H1 (cell line): ENCODE results near the gene KHDRBS2. TPM values are rescaled to one million over a fixed set of nuclear protein-coding genes. Genes with fewer than 3 reads are reported as not detected.

ENCODE experiments used
- CTCF ChIA-PET: fragments of 300-600 bp; sonication (Branson Sonifier 250); formaldehyde crosslinking; loops from one replicate; lab custom pipeline; 2021; ENCODE audit not compliant: partially characterized antibody; lab: Charles Lee
- POLR2A ChIA-PET: fragments of 300-600 bp; sonication (Branson Sonifier 250); formaldehyde crosslinking; loops from one replicate; lab custom pipeline; 2021; ENCODE audit warnings: inconsistent platforms; ENCODE audit not compliant: partially characterized antibody; lab: Charles Lee
- DNase-seq, 2 experiments: peaks; one replicate each; pipeline versions ENCODE4 v3.0.0 to v3.0.0-alpha.2; 2010 to 2022; ENCODE audit warnings: low spot score in 2 of 2, low read depth in 1 of 2, mixed read lengths in 1 of 2
- FAIRE-seq: peaks from 2 replicates; lab custom pipeline; 2011; peaks lifted over from hg19 to GRCh38; lab: Jason Lieb, UNC
- H2AFZ ChIP-seq: 2 replicates; pipeline ENCODE4 v1.8.1; 2012; ENCODE audit warnings: low read length, inconsistent platforms
- H2AK5ac ChIP-seq: 2 replicates; pipeline ENCODE4 v1.6.1; 2013; ENCODE audit warnings: low read depth, low read length
- H2BK120ac ChIP-seq: replicated peaks from 2 replicates; pipeline ENCODE3; 2013; ENCODE audit warnings: low read depth, low read length, inconsistent platforms
- H2BK12ac ChIP-seq: 2 replicates; pipeline ENCODE4 v1.6.1; 2013; ENCODE audit warnings: low read depth, low read length
- H2BK15ac ChIP-seq: 2 replicates; pipeline ENCODE4 v1.6.1; 2013; ENCODE audit warnings: low read length
- H2BK20ac ChIP-seq: 2 replicates; pipeline ENCODE4 v1.6.1; 2013; ENCODE audit warnings: low read length
- H2BK5ac ChIP-seq: 2 replicates; pipeline ENCODE4 v1.6.1; 2013; ENCODE audit warnings: low read depth, low read length
- H3K14ac ChIP-seq: 2 replicates; pipeline ENCODE4 v1.6.1; 2013; ENCODE audit warnings: inconsistent platforms; ENCODE audit not compliant: insufficient read length
- H3K18ac ChIP-seq: 2 replicates; pipeline ENCODE4 v1.6.1; 2013; ENCODE audit warnings: low read length; ENCODE audit errors: extremely low read depth
- H3K23ac ChIP-seq: 2 replicates; pipeline ENCODE4 v1.6.1; 2013; ENCODE audit warnings: inconsistent platforms; ENCODE audit not compliant: insufficient read length
- H3K23me2 ChIP-seq: 2 replicates; pipeline ENCODE4 v1.6.1; 2013; ENCODE audit warnings: low read depth, low read length
- H3K27ac ChIP-seq: 2 replicates; pipeline ENCODE4 v1.6.1; 2011; ENCODE audit warnings: low read depth, low read length, inconsistent platforms
- H3K27me3 ChIP-seq, 4 experiments: replicated peaks in 1 of 4; 1 replicate in 1 of 4; 2 replicates in 3 of 4; pipeline versions ENCODE4 v1.6.1 to v1.8.1; 2011 to 2013; ENCODE audit warnings: low read length in 3 of 4, mild to moderate bottlenecking in 3 of 4, inconsistent platforms in 2 of 4, mixed read lengths in 2 of 4, moderate library complexity in 1 of 4; ENCODE audit not compliant: control insufficient read depth in 3 of 4, insufficient read depth in 3 of 4; ENCODE audit errors: extremely low read depth in 1 of 4
- H3K36me3 ChIP-seq, 4 experiments: 2 replicates each; pipeline versions ENCODE4 v1.6.1 to v1.8.1; 2011 to 2013; ENCODE audit warnings: mild to moderate bottlenecking in 4 of 4, low read length in 3 of 4, moderate library complexity in 2 of 4, control low read depth in 1 of 4, inconsistent platforms in 1 of 4; ENCODE audit not compliant: insufficient read depth in 4 of 4, control insufficient read depth in 2 of 4
- H3K4ac ChIP-seq: replicated peaks from 2 replicates; pipeline ENCODE3; 2013; ENCODE audit warnings: low read length, low read depth, mixed read lengths, inconsistent platforms; ENCODE audit not compliant: insufficient read length
- H3K4me1 ChIP-seq, 4 experiments: replicated peaks in 1 of 4; 1 replicate in 1 of 4; 2 replicates in 3 of 4; pipeline versions ENCODE4 v1.6.1 to v1.8.1; 2011 to 2013; ENCODE audit warnings: low read length in 3 of 4, inconsistent platforms in 2 of 4, mixed read lengths in 1 of 4; ENCODE audit not compliant: insufficient read depth in 4 of 4, control insufficient read depth in 3 of 4
- H3K4me2 ChIP-seq, 2 experiments: 2 replicates each; pipeline versions ENCODE4 v1.6.1 to v1.8.1; 2011 to 2013; ENCODE audit warnings: low read depth in 2 of 2, low read length in 2 of 2, control low read depth in 1 of 2, inconsistent platforms in 1 of 2, mild to moderate bottlenecking in 1 of 2; ENCODE audit not compliant: insufficient read depth in 1 of 2
- H3K4me3 ChIP-seq, 4 experiments: fragments of 200-600, 300-600 bp in 1 of 4; sonication (generic), shearing (Covaris generic), sonication (Bioruptor Twin) in 1 of 4; 2 replicates each; pipeline versions ENCODE4 v1.5.1 to v1.8.1; 2011 to 2016; ENCODE audit warnings: low read length in 4 of 4, low read depth in 3 of 4, control low read depth in 2 of 4, inconsistent platforms in 2 of 4, mild to moderate bottlenecking in 2 of 4, mixed read lengths in 1 of 4, moderate library complexity in 1 of 4; ENCODE audit not compliant: insufficient read depth in 2 of 4; ENCODE audit errors: extremely low read depth in 1 of 4
- H3K56ac ChIP-seq: replicated peaks from 2 replicates; pipeline ENCODE3; 2013; ENCODE audit warnings: low read depth, mild to moderate bottlenecking, mixed read lengths, low read length, inconsistent platforms; ENCODE audit not compliant: insufficient read length
- H3K79me1 ChIP-seq: 2 replicates; pipeline ENCODE4 v1.6.1; 2013; ENCODE audit warnings: low read depth, low read length, control low read depth
- H3K79me2 ChIP-seq, 2 experiments: 2 replicates each; pipeline versions ENCODE4 v1.6.1 to v1.8.1; 2012 to 2013; ENCODE audit warnings: low read length in 2 of 2, mild to moderate bottlenecking in 2 of 2, inconsistent platforms in 1 of 2; ENCODE audit not compliant: insufficient read depth in 2 of 2, control insufficient read depth in 1 of 2
- H3K9ac ChIP-seq, 4 experiments: replicated peaks in 1 of 4; 1 replicate in 1 of 4; 2 replicates in 3 of 4; pipeline versions ENCODE4 v1.6.1 to v1.8.1; 2011 to 2013; ENCODE audit warnings: low read depth in 3 of 4, low read length in 3 of 4, control low read depth in 2 of 4, mild to moderate bottlenecking in 2 of 4, moderate library complexity in 2 of 4, inconsistent platforms in 1 of 4; ENCODE audit errors: extremely low read depth in 1 of 4
- H3K9me3 ChIP-seq, 2 experiments: 2 replicates each; pipeline versions ENCODE4 v1.6.1 to v1.8.1; 2012 to 2013; ENCODE audit warnings: mild to moderate bottlenecking in 2 of 2, moderate library complexity in 2 of 2, control low read depth in 1 of 2, inconsistent platforms in 1 of 2, low read depth in 1 of 2, low read length in 1 of 2, mixed read lengths in 1 of 2; ENCODE audit not compliant: insufficient read depth in 2 of 2
- H4K20me1 ChIP-seq, 2 experiments: replicated peaks in 1 of 2; 2 replicates each; pipeline versions ENCODE3 to v1.8.1; 2011 to 2013; ENCODE audit warnings: inconsistent platforms in 2 of 2, low read length in 2 of 2, mild to moderate bottlenecking in 1 of 2; ENCODE audit not compliant: insufficient read depth in 2 of 2, control insufficient read depth in 1 of 2
- H4K5ac ChIP-seq: 2 replicates; pipeline ENCODE4 v1.6.1; 2013; ENCODE audit warnings: low read length, low read depth, mixed read lengths, inconsistent platforms; ENCODE audit not compliant: insufficient read length
- H4K8ac ChIP-seq: 2 replicates; pipeline ENCODE4 v1.8.0; 2013; ENCODE audit warnings: mild to moderate bottlenecking, moderate library complexity, low read length, inconsistent platforms; ENCODE audit not compliant: insufficient read depth; ENCODE audit errors: extremely low read depth
- H4K91ac ChIP-seq: replicated peaks from 2 replicates; pipeline ENCODE3; 2013; ENCODE audit warnings: low read length, mixed read lengths, inconsistent platforms; ENCODE audit not compliant: insufficient read length
- POU5F1 ChIP-seq: IDR thresholded peaks from 2 replicates; pipeline ENCODE4 v1.6.1; 2011; ENCODE audit warnings: low read depth, mild to moderate bottlenecking, low read length, moderate library complexity
- polyA plus RNA-seq, 7 experiments: library from polyadenylated mRNA; depleted of rRNA in 3 of 7; stranded (reverse) in 5 of 7; unstranded in 2 of 7; fragments of >200 nt in 5 of 7; fragments of 200-250 nt in 2 of 7; gene quantifications; 1 replicate in 5 of 7; 2 replicates in 1 of 7; 4 replicates in 1 of 7; pipeline versions ENCODE4 v1.2.1 to v1.2.3, GENCODE V29; 2011 to 2013; ENCODE audit warnings: missing spikeins in 2 of 7, mixed read lengths in 2 of 7
- total RNA-seq: library from RNA; stranded (reverse); fragmentation: NEBNext Ultra II Directional; extraction: Animal tissue kit (Norgen Biotek cat#: 25700); gene quantifications from 2 replicates; pipeline ENCODE4 v1.2.1, GENCODE V29; 2021

KHDRBS2 gene
- total and polyA plus RNA-seq, 2 of the 8 experiments (the other 6 are each of a cell fraction or from before 2014, with no cell fraction given) = 5.2 to 7.7 TPM

- no peaks in the 10 kb centered on the region for H3K36me3 ChIP-seq
- DNase-seq = no peak
- no peaks in the 10 kb centered on the region for H3K79me2 ChIP-seq
- H4K91ac ChIP-seq = no peak overlapping the region
- H3K27me3 ChIP-seq = no peaks in the 10 kb centered on the region; a peak in 1 of 7 replicates
- no peaks in the 10 kb centered on the region for H4K20me1 ChIP-seq
- no peak overlapping the region for H2BK20ac ChIP-seq
- no peak overlapping the region for H3K4me2 ChIP-seq
- H2BK5ac ChIP-seq = no peak overlapping the region
- no peak overlapping the region for H3K18ac ChIP-seq
- H3K79me1 ChIP-seq = no peaks in the 10 kb centered on the region; the same call in 1 of the 2 replicates
- no peak for TF ChIP-seq POU5F1
- no peak overlapping the region for H3K27ac ChIP-seq
- no peak overlapping the region for H3K4me3 ChIP-seq
- ChIA-PET CTCF (interaction anchor here (0.5 kb wide), 1 partner anchor 237 kb away, joined by 3 read pairs; no protein-coding TSS in a partner anchor), POLR2A (no interaction called here)
- no peaks in the 10 kb centered on the region for H3K4me1 ChIP-seq
- FAIRE-seq = no peak
- H3K4ac ChIP-seq = no peak overlapping the region
- no peak overlapping the region for H3K23ac ChIP-seq
- H2AFZ ChIP-seq = no peak overlapping the region
- H2BK15ac ChIP-seq = no peak overlapping the region
- no peaks in the 10 kb centered on the region for H3K23me2 ChIP-seq
- no peak overlapping the region for H2BK120ac ChIP-seq
- no peak overlapping the region for H4K5ac ChIP-seq
- no peak overlapping the region for H3K14ac ChIP-seq
- no peaks in the 10 kb centered on the region for H3K9me3 ChIP-seq
- H2BK12ac ChIP-seq = no peak overlapping the region
- H3K56ac ChIP-seq = no peak overlapping the region
- no peak overlapping the region for H4K8ac ChIP-seq
- H2AK5ac ChIP-seq = no peak overlapping the region
- H3K9ac ChIP-seq = no peak overlapping the region
Measured at GRCh38 chr6:61949161-61949560, 336.9 kb downstream of the KHDRBS2 start.
